Fibroblast of skin of abdomen (primary cell): ENCODE results near the gene BCL11B.

Experiments used
- DNase-seq: peaks from one replicate; pipeline ENCODE4 v3.0.0-alpha.2; 2013

The BCL11B gene

GRCh38 chr14:99252940-99253868 is 18.8 kb downstream of the BCL11B start:
- DNase-seq = no peak

DNA sequence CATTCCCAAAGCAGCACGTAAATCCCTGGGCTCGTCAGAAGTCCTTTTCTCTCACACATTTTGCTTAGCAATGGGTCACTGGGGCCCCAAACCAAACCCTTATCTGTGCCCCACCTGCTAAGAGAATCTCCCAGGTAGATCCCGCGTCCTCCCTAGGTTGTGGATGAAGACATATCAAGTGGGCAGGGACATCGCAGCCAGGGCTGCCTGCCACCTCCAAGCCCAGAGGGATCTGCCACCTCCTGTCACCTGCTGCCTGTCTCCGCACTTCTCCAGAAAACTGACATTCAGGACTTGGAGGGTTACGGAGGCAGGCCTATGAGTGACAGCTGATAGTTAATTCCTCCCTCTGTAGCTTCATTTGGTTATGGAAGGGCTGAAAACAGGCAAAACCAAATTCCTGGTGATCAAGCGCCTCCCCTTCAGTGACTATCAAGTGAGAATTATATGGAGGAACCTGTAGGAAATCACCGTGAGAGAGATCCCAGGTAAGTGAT is 19.5 kb downstream of the BCL11B start:
- DNase-seq = no peak

- DNase-seq = no peak
Observed at GRCh38 chr14:99251721-99252120, 20.3 kb downstream of the BCL11B start.

DNA sequence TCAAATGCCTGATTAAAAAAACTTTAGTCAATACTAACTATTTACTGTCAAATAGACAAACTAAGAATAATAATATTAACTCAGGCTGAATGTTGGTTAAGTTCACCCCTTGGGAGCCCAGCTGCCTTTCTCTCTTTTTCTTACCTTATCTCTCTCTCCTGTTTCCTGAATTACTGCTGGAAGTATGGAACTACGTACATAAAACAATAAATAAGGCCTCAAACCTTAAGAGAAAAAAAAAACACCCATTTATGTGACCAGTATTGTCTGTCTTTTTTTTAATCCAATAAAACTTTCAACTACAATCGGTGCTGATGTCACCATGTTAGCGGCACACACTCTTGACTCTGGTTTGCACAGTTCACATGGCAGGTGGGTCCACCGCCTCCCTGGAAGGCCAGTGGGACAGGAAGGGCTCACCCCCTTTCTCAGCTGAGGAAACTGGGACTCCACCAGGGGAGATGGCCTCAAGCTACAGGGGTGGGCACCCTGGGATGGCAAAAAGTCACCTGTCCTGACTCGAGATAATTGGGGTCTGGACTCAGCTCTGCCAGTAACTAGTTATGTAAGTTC is 21.3 kb downstream of the BCL11B start:
- DNase-seq = no peak

DNA sequence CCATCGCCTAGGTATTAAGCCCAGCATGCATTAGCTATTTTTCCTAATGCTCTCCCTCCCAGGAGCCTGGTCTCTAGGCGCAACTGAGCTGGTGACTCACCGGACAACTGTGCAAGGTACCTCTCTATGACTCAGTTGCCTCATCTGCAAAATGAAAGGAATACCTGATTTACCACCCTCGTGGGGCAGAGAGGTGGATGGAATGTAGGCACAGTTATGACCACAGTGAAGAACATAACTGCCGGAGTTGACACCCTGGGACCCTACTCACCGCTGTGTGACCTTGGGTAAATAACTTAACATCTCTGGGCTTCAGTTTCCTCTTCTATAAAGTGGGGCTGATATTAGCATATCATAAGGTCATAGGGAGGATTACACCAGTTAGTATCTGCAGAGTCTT is 22.6 kb downstream of the BCL11B start:
- DNase-seq = no peak

GRCh38 chr14:99248761-99249171 is 23.2 kb downstream of the BCL11B start:
- DNase-seq = no peak

- DNase-seq = no peak
Observed at GRCh38 chr14:99247772-99248171, 24.2 kb downstream of the BCL11B start.

GRCh38 chr14:99247101-99247729 is 24.8 kb downstream of the BCL11B start:
- no peak for DNase-seq

GRCh38 chr14:99246536-99247097 is 25.4 kb downstream of the BCL11B start:
- DNase-seq = no peak

GRCh38 chr14:99245564-99246511 is 26.2 kb downstream of the BCL11B start:
- DNase-seq = no peak

DNA sequence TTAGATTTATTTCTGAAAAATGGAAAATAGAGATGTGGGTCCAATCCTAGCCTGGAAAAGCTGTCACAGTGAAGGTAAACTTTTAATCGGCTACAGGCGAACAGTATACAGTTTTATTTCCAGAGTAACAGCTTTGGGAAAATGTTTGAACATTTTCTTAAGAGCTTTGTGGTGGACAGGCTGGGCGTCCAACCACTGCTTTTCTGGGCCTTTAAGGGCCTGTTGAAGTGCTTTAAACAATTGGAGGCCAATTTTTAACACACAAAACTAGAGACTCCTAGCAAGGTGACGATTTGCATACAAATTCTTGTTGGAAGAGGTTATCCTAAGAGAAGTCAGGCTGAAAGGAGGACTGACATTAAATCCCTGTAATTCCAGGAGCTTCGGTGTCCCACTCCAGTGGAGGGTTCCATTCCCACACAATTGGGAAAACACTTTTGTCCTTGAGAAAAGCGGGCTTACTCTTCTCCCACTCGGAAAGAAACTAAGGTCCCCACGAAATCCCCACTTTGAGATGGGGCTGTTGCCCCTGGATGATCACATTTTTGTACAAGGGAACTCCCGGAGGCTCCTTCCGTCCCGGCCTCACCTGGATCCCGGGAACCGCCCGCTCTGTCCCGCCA is 26.9 kb downstream of the BCL11B start:
- DNase-seq = no peak

GRCh38 chr14:99244367-99244901 is 27.6 kb downstream of the BCL11B start:
- no peak for DNase-seq

DNA sequence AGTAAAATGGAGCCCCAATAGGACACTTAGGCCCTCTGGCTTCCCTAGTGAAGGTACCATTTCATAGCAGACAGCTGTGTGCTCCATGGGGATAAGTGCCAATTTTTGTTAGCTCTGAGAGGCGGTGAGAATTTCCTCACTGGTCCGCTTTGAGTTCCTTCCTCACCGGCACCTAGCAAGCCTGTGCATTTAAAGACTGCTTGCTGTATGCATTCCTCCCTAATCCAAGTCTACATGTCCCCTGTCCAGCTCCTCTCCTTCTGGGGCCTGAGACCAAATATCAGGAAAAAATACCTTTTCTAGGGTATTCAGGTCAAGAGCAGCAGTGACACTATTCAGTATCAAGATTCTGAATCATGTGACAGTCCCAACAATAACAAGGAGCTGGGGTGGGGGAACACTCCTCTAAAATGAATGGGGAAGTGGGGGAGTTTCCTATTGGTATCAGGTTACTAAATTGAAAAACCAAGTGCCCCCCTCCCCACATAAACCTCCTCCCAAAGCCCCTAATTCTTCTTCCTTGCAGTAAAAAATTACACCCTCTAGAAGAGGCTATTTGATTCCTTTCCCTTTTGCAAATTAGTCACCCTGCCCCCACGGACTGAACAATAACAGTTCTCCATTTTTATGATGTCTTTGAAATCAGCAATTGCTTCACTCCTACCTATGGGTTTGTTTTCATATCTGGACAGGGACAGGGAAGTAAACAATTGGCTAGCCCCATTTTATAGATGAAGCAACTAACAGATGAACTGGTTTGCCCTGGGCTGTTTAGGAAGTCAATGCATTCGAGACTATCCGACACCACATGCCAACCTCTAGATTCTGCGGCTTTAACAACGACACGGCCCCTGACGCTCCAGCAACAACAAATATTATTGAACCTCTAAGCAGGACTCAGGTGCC is 28.9 kb downstream of the BCL11B start:
- no peak for DNase-seq

- DNase-seq = no peak
Observed at GRCh38 chr14:99242238-99242637, 29.8 kb downstream of the BCL11B start.

DNA sequence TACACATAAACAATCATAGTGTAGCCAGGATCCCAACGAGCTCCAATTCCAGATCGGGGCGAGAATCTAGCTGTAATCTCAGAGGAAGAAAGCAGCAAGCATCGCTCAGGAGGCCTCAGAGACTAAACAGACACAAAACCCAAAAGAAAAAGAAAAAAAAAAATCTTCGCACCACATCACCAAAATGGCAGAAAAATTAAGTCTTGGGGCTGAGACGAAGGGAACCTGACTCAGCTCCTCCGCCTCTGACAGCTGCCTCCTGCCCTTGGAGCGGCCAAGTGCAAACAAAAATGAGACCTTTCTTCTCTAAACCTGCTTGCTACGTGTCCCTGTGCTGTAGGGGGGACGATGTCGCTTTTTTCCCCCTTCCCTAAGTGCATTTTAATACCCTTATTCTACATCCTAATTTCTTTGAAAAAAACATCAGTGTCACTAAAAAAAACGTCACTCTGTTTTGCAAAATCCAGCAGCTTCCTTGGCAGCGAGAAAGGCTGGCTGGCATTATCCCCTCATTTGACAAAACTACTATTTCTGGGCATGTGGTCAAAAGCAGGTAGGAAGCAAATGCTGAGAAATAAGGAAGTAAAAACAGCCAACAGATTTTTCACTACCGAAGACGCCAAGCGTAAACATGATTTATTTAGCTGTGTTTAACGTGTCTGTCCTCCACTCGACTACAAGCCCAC is 30.5 kb downstream of the BCL11B start:
- no peak for DNase-seq

- no peak for DNase-seq
Observed at GRCh38 chr14:99240627-99241324, 31.2 kb downstream of the BCL11B start.

DNA sequence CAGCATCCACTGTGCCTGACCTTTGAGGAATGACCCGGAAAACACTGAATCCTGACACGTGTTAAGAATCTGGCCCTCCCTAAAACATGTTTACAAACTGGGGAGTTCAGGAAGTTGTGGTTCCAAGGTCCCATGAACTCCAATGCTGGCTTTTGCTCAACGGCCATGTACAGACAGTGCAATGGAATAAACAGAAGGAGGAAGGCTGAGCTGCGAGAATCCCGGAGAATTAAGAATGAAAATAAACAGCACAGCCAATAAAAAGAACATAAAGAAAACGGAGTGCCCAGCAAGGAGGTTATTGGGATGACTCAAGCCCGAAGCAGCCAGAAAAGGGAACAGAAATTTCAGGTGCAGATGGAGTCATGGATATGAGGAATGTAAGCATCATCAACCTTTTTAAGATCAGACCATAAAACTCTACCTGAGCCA is 32.3 kb downstream of the BCL11B start:
- no peak for DNase-seq

DNA sequence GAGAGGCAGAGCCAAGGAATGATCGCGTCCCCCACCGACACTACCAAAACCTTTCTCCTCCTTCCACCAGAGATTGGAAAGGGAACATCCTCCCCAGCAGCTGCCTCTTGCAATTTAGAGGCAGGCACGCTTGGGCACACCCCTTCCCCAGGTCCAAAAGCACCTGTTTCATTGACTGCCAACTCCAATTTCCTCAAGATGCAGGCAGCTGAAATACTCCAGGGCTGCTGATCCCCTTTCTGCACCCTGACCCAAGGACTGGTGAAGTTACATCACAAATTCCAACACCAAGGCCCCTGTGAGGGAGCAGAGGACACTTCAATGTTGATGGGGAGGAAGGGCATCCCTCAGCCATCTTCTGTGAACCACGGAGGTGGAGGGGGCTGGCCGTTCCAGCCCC is 33.8 kb downstream of the BCL11B start:
- DNase-seq = no peak

DNA sequence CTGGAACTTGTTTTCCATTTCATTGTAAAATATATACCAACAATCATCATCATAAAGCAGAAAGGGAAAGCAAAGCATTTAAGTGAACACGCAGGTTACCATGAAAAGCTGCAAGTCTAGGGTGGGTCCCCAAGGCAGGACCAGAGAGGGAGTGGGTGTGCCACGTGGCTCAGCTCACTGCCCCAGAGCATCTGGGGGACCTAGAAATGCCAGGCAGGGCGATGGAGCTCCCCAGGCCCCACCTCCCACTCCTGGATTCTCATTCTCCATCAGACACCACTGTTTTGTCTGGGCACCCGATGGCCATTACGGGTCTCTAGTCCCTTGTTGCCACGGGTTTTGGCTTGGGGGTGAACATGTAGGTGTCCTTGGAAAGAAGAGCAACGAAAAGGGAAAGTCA is 34.7 kb downstream of the BCL11B start:
- DNase-seq = no peak
